SK-N-SH (cell line): ENCODE measurements around the gene MSH5. TPM values are rescaled to one million over a fixed set of nuclear protein-coding genes. Genes with fewer than 3 reads are reported as not detected.

ENCODE experiments used
- CTCF ChIA-PET: fragments of 300-600, 350-600 bp; formaldehyde crosslinking; extraction: SDS; loops from one replicate; lab custom pipeline; 2021; lab: Yijun Ruan, JAX
- POLR2A ChIA-PET: fragments of 350-600 bp; sonication (Branson Sonifier 250); formaldehyde crosslinking; extraction: SDS; loops from one replicate; lab custom pipeline; 2020; ENCODE audit warnings: antibody characterized with exemption, inconsistent platforms; lab: Yijun Ruan, JAX
- DNase-seq: peaks from one replicate; pipeline ENCODE4 v3.0.0; 2012
- H2AFZ ChIP-seq: fragments of 200-600 bp; sonication (generic); 2 replicates; pipeline ENCODE4 v1.8.1; 2016; ENCODE audit warnings: antibody characterized with exemption, mild to moderate bottlenecking, low read depth
- H3F3A ChIP-seq: fragments of 200-600 bp; sonication (generic); replicated peaks from 2 replicates; pipeline ENCODE3; 2016; ENCODE audit warnings: antibody characterized with exemption, mild to moderate bottlenecking; ENCODE audit not compliant: insufficient read depth
- H3K27ac ChIP-seq, 2 experiments: fragments of 200-500 bp in 1 of 2; fragments of 200-600 bp in 1 of 2; sonication (Bioruptor generic) in 1 of 2; sonication (generic), shearing (Covaris generic) in 1 of 2; 2 replicates each; pipeline versions ENCODE4 v1.5.1 to v1.6.1; 2014 to 2016; ENCODE audit warnings: low read depth in 2 of 2, inconsistent platforms in 1 of 2, low read length in 1 of 2, mild to moderate bottlenecking in 1 of 2, mixed read lengths in 1 of 2
- H3K27me3 ChIP-seq: fragments of 200-600 bp; sonication (generic), shearing (Covaris generic); 2 replicates; pipeline ENCODE4 v1.6.1; 2016; ENCODE audit warnings: mixed run types; ENCODE audit not compliant: insufficient read depth
- H3K36me3 ChIP-seq, 2 experiments: fragments of 200-500 bp in 1 of 2; fragments of 200-600 bp in 1 of 2; sonication (Bioruptor generic) in 1 of 2; sonication (generic) in 1 of 2; replicated peaks in 1 of 2; 2 replicates each; pipeline versions ENCODE3 to v1.5.1; 2014 to 2016; ENCODE audit warnings: low read length in 1 of 2, mild to moderate bottlenecking in 1 of 2; ENCODE audit not compliant: insufficient read depth in 2 of 2, control insufficient read depth in 1 of 2
- H3K4me1 ChIP-seq, 2 experiments: fragments of 200-500 bp in 1 of 2; fragments of 200-600 bp in 1 of 2; sonication (Bioruptor generic) in 1 of 2; sonication (generic), shearing (Covaris generic) in 1 of 2; 2 replicates each; pipeline versions ENCODE4 v1.5.1 to v1.6.1; 2014 to 2016; ENCODE audit warnings: low read depth in 1 of 2, low read length in 1 of 2, mixed run types in 1 of 2; ENCODE audit not compliant: insufficient read depth in 2 of 2, control insufficient read depth in 1 of 2
- H3K4me2 ChIP-seq: fragments of 200-600 bp; sonication (generic), shearing (Covaris generic); 2 replicates; pipeline ENCODE4 v1.6.1; 2017; ENCODE audit warnings: mixed run types
- H3K4me3 ChIP-seq, 2 experiments: fragments of 200-500 bp in 1 of 2; fragments of 200-600 bp in 1 of 2; sonication (Bioruptor generic) in 1 of 2; sonication (generic), shearing (Covaris generic) in 1 of 2; 2 replicates each; pipeline versions ENCODE4 v1.5.1 to v1.8.1; 2014 to 2016; ENCODE audit warnings: low read depth in 2 of 2, inconsistent platforms in 1 of 2, low read length in 1 of 2, mild to moderate bottlenecking in 1 of 2, mixed read lengths in 1 of 2, moderate library complexity in 1 of 2
- H3K79me2 ChIP-seq: fragments of 200-600 bp; sonication (generic); 2 replicates; pipeline ENCODE4 v1.8.1; 2017; ENCODE audit warnings: mild to moderate bottlenecking; ENCODE audit not compliant: insufficient read depth
- H3K9ac ChIP-seq: fragments of 200-600 bp; sonication (generic); 2 replicates; pipeline ENCODE4 v1.6.1; 2017; ENCODE audit warnings: mixed run types
- H3K9me2 ChIP-seq: fragments of 200-600 bp; sonication (generic); 2 replicates; pipeline ENCODE4 v1.6.1; 2017; ENCODE audit warnings: mixed run types
- H3K9me3 ChIP-seq: fragments of 200-600 bp; sonication (generic); 2 replicates; pipeline ENCODE4 v1.6.1; 2017; ENCODE audit warnings: mixed run types, mild to moderate bottlenecking, moderate library complexity
- H4K20me1 ChIP-seq: fragments of 200-600 bp; sonication (generic); 2 replicates; pipeline ENCODE4 v1.6.1; 2017; ENCODE audit warnings: mild to moderate bottlenecking, mixed run types; ENCODE audit not compliant: insufficient read depth
- ELF1 ChIP-seq: IDR thresholded peaks from 2 replicates; pipeline ENCODE4 v1.4.0; 2012
- EZH2phosphoT487 ChIP-seq: fragments of 200-600 bp; sonication (generic); IDR thresholded peaks from 2 replicates; pipeline ENCODE4 v1.6.1; 2017; ENCODE audit warnings: low read depth, mixed run types, mild to moderate bottlenecking, antibody characterized with exemption, moderate library complexity, borderline replicate concordance
- FOXM1 ChIP-seq: IDR thresholded peaks from 2 replicates; pipeline ENCODE4 v1.4.0; 2012; ENCODE audit warnings: low read depth, mild to moderate bottlenecking
- NRF1 ChIP-seq: IDR thresholded peaks from 2 replicates; pipeline ENCODE4 v1.6.1; 2012; ENCODE audit warnings: low read depth, mild to moderate bottlenecking, low read length
- RCOR1 ChIP-seq: fragments of 150-350 bp; IDR thresholded peaks from 2 replicates; pipeline ENCODE4 v1.6.1; 2017; ENCODE audit warnings: antibody characterized with exemption, low read length
- TAF1 ChIP-seq: IDR thresholded peaks from 2 replicates; pipeline ENCODE4 v1.6.1; 2012; ENCODE audit warnings: low read depth, mild to moderate bottlenecking, low read length, moderate library complexity, borderline replicate concordance
- TEAD4 ChIP-seq: IDR thresholded peaks from 2 replicates; pipeline ENCODE4 v1.4.0; 2012; ENCODE audit warnings: mild to moderate bottlenecking, borderline replicate concordance; ENCODE audit not compliant: insufficient read depth
- WGBS: methylation state at CpG from one replicate; pipeline ENCODE4 v1.1.6; 2017; ENCODE audit warnings: low lambda C conversion rate; 5-methylcytosine and 5-hydroxymethylcytosine counted together
- polyA plus RNA-seq, 3 experiments: library from polyadenylated mRNA; depleted of rRNA; stranded (reverse); fragments of >200 nt; gene quantifications; 2 replicates each; pipeline ENCODE4 v1.2.3, GENCODE V29; 2012
- TF ChIP-seq, protein P1 (sequence below): IDR thresholded peaks from 2 replicates; pipeline ENCODE4; 2012
- TF ChIP-seq, protein P2 (sequence below): fragments of 200-600 bp; sonication (generic); IDR thresholded peaks from 2 replicates; pipeline ENCODE4 v1.6.1; 2017; ENCODE audit warnings: antibody characterized with exemption, mild to moderate bottlenecking, moderate library complexity
- TF ChIP-seq, protein P3 (sequence below): IDR thresholded peaks from 2 replicates; pipeline ENCODE4 v1.6.1; 2012; ENCODE audit warnings: mild to moderate bottlenecking, low read depth, low read length, moderate library complexity
- TF ChIP-seq, protein P4 (sequence below): IDR thresholded peaks from 2 replicates; pipeline ENCODE4 v1.4.0; 2012; ENCODE audit warnings: low read depth, borderline replicate concordance

Gene MSH5
- polyA plus RNA-seq, 1 of the 3 experiments (the other 2 are of a cell fraction): 16.0 TPM

DNA sequence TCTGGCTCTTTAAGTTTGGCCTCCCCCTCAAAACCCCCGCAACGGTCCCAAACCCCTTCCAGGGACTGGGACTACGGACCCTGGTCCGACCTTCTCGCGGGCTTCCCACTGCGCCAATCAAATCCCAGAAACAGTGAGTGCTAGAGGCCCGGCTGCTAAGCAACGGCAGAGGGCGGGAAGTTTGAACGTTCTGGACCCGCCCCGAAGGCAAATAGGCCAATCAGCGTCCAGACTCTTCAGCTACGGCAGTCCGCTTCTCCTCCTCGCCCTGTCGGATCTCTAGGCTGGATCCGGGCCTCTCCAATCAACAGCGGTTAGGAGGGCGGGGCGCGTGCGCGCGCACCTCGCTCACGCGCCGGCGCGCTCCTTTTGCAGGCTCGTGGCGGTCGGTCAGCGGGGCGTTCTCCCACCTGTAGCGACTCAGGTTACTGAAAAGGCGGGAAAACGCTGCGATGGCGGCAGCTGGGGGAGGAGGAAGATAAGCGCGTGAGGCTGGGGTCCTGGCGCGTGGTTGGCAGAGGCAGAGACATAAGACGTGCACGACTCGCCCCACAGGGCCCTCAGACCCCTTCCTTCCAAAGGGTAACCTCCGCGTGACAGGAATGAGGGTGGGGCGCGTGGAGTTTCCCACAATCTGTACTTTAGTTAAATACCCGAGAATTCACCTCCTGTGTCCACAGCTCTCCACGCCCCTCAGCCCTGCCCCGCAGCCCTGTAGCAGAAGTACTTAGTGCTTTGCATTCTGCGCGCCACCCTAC is at the start of gene MSH5 (continued):
- TF ChIP-seq EZH2phosphoT487: no peak
- TF ChIP-seq, protein P1, sequence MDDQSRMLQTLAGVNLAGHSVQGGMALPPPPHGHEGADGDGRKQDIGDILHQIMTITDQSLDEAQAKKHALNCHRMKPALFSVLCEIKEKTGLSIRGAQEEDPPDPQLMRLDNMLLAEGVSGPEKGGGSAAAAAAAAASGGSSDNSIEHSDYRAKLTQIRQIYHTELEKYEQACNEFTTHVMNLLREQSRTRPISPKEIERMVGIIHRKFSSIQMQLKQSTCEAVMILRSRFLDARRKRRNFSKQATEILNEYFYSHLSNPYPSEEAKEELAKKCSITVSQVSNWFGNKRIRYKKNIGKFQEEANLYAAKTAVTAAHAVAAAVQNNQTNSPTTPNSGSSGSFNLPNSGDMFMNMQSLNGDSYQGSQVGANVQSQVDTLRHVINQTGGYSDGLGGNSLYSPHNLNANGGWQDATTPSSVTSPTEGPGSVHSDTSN: peak; percentile 62
- peak; percentile 78 for TF ChIP-seq NRF1
- TF ChIP-seq, protein P2, sequence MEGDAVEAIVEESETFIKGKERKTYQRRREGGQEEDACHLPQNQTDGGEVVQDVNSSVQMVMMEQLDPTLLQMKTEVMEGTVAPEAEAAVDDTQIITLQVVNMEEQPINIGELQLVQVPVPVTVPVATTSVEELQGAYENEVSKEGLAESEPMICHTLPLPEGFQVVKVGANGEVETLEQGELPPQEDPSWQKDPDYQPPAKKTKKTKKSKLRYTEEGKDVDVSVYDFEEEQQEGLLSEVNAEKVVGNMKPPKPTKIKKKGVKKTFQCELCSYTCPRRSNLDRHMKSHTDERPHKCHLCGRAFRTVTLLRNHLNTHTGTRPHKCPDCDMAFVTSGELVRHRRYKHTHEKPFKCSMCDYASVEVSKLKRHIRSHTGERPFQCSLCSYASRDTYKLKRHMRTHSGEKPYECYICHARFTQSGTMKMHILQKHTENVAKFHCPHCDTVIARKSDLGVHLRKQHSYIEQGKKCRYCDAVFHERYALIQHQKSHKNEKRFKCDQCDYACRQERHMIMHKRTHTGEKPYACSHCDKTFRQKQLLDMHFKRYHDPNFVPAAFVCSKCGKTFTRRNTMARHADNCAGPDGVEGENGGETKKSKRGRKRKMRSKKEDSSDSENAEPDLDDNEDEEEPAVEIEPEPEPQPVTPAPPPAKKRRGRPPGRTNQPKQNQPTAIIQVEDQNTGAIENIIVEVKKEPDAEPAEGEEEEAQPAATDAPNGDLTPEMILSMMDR: no peak
- peak; percentile 52; the same call in 1 of the 2 replicates for TF ChIP-seq FOXM1
- peak; percentile 86 for TF ChIP-seq TAF1
- TF ChIP-seq TEAD4: 0 out of 2 replicates have a peak, but pooled peaks have one; percentile 11
- peak; percentile 28; the same call in 1 of the 2 replicates for TF ChIP-seq ELF1

DNA sequence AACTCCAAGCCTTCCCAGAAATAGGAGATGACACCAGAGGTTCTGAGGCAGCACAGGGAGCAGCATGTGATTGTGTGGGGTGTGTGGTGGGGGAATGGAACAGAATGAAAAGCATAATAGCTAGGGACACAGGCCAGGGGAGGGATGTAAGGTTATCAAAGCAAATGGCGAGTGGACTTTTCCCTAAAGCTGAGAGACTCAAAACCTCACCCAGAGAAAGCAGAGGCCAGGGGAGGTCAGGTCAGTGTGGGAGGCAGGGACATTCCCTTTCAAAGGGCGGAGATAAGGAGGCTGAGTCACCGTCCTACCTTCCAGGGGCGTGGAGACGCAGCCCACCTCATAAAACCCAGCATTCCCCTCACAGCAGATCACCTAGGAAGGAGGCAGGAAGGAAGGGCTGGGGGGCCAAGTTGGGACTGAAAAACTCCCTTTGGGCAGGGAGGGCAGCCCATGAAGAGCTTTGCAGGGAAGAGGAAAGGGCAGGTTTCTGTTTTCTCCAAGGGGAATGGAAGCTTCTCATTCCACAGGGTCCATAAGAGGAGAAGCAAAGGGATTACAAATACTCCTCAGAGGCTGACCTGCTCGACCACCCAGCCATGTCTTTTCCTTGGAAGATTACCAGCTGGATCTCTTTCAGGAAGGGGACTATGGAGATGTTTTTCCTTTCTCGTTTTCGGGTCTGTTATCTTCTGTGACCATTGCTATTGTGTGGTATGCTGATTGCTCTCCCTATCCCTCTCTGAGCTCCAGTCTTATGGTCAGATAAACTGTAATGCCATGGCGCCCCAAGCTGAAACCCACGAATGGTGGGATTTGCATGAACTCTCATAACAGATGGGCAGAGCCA is 49.4 kb upstream of the MSH5 start:
- Histone ChIP-seq H3K36me3 (peaks cover 18 to 56% of the 10 kb centered on the region in 2 experiments), H3K9me3 (no peaks in the 10 kb centered on the region), H4K20me1 (no peaks in the 10 kb centered on the region), H3K4me3 (no peak overlapping the region), H3K4me1 (no peaks in the 10 kb centered on the region), H3K4me2 (no peak overlapping the region), H3K9me2 (no peaks in the 10 kb centered on the region), H3K79me2 (no peaks in the 10 kb centered on the region), H3F3A (no peaks in the 10 kb centered on the region), H3K27ac (no peak overlapping the region), H3K9ac (no peak overlapping the region), H2AFZ (no peak overlapping the region), H3K27me3 (no peaks in the 10 kb centered on the region)
- TF ChIP-seq, protein P3, sequence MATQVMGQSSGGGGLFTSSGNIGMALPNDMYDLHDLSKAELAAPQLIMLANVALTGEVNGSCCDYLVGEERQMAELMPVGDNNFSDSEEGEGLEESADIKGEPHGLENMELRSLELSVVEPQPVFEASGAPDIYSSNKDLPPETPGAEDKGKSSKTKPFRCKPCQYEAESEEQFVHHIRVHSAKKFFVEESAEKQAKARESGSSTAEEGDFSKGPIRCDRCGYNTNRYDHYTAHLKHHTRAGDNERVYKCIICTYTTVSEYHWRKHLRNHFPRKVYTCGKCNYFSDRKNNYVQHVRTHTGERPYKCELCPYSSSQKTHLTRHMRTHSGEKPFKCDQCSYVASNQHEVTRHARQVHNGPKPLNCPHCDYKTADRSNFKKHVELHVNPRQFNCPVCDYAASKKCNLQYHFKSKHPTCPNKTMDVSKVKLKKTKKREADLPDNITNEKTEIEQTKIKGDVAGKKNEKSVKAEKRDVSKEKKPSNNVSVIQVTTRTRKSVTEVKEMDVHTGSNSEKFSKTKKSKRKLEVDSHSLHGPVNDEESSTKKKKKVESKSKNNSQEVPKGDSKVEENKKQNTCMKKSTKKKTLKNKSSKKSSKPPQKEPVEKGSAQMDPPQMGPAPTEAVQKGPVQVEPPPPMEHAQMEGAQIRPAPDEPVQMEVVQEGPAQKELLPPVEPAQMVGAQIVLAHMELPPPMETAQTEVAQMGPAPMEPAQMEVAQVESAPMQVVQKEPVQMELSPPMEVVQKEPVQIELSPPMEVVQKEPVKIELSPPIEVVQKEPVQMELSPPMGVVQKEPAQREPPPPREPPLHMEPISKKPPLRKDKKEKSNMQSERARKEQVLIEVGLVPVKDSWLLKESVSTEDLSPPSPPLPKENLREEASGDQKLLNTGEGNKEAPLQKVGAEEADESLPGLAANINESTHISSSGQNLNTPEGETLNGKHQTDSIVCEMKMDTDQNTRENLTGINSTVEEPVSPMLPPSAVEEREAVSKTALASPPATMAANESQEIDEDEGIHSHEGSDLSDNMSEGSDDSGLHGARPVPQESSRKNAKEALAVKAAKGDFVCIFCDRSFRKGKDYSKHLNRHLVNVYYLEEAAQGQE: no peak
- TF ChIP-seq, protein P4, sequence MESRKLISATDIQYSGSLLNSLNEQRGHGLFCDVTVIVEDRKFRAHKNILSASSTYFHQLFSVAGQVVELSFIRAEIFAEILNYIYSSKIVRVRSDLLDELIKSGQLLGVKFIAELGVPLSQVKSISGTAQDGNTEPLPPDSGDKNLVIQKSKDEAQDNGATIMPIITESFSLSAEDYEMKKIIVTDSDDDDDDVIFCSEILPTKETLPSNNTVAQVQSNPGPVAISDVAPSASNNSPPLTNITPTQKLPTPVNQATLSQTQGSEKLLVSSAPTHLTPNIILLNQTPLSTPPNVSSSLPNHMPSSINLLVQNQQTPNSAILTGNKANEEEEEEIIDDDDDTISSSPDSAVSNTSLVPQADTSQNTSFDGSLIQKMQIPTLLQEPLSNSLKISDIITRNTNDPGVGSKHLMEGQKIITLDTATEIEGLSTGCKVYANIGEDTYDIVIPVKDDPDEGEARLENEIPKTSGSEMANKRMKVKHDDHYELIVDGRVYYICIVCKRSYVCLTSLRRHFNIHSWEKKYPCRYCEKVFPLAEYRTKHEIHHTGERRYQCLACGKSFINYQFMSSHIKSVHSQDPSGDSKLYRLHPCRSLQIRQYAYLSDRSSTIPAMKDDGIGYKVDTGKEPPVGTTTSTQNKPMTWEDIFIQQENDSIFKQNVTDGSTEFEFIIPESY: no peak
- TF ChIP-seq EZH2phosphoT487 (no peak), RCOR1 (no peak)
- ChIA-PET CTCF (interaction anchor here (0.7 to 4.5 kb wide), 9 partner anchors 10 to 146 kb away, joined by 3 to 29 read pairs (median 5); partner anchors contain the start of genes C6orf47, LY6G5C and VARS1), POLR2A (no interaction called here)
- no peak for DNase-seq
- WGBS: 80% methylated on average over 10 of the region's 10 CpGs
